RWPE1 (cell line): Measurements from ENCODE around the gene TNFAIP8.
A peak's percentile ranks its signal among the peaks of the same experiment; 100 is the strongest.

ENCODE experiments used
- CTCF ChIA-PET: fragments of 350-600 bp; sonication (Branson Sonifier 250); formaldehyde crosslinking; extraction: SDS; loops from one replicate; lab custom pipeline; 2021; lab: Yijun Ruan, JAX
- POLR2A ChIA-PET: fragments of 400-600 bp; formaldehyde crosslinking; extraction: SDS; loops from one replicate; lab custom pipeline; 2020; ENCODE audit warnings: antibody characterized with exemption; ENCODE audit not compliant: low non-redundant PET; lab: Yijun Ruan, JAX
- DNase-seq: peaks from one replicate; pipeline ENCODE4 v3.0.0; 2012; ENCODE audit warnings: low spot score
- H3K27ac ChIP-seq: fragments of 450-650 bp; 2 replicates; pipeline ENCODE4 v1.5.1; 2017
- CTCF ChIP-seq: fragments of 450-650 bp; conservative IDR thresholded peaks from 2 replicates; pipeline ENCODE4 v1.5.1; 2017; ENCODE audit warnings: low read depth, mild to moderate bottlenecking

Gene TNFAIP8

DNA sequence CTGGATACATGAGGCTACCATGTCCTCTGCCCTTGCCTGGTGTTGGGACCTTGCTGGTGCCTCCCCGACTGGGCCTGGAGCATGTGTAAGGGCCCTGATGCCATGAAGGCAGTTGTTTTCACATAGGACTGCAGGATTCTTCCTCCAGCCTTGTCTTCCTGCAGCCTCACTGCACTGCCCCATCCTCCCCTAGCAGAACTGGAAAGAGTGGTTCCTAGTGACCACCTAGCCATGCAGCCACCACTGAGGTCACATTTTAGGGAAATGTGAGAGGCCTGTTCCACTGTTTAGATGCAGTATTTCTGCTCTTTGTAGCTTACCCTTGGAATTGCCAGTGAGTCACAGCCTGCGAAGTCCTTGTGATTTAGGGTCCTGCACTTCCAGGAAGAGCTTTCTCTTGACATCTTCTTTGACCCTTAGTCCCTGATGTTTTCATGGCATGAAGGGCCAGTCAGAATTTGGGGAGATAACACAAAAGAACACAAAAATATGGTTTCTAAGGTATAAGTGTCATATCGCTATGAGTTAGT is 24.2 kb upstream of the TNFAIP8 start:
- no peak for TF ChIP-seq CTCF
- ChIA-PET CTCF (interaction anchor here (0.6 to 0.9 kb wide), 2 partner anchors 10 to 66 kb away, joined by 3 read pairs; no protein-coding TSS in a partner anchor), POLR2A (interaction anchor here (1.0 kb wide), 1 partner anchor 8 kb away, joined by 14 read pairs; no protein-coding TSS in a partner anchor)
- 0 out of 2 replicates have a peak overlapping the region, but pooled peaks have one; percentile 9 for H3K27ac ChIP-seq
- no peak for DNase-seq

- no peak for TF ChIP-seq CTCF
- ChIA-PET CTCF (no interaction called here), POLR2A (interaction anchor here (1.0 kb wide), 1 partner anchor 8 kb away, joined by 14 read pairs; no protein-coding TSS in a partner anchor)
- no peak for DNase-seq
- no peak overlapping the region for H3K27ac ChIP-seq
Observed at GRCh38 chr5:119332208-119332607, 23.6 kb upstream of the TNFAIP8 start.

GRCh38 chr5:119332978-119333401 is 22.8 kb upstream of the TNFAIP8 start:
- CTCF ChIA-PET: interaction anchor here (0.7 to 1.0 kb wide), 4 partner anchors 9 to 1694 kb away, joined by 3 to 7 read pairs (median 4); partner anchors contain the start of gene DTWD2
- no peak overlapping the region for H3K27ac ChIP-seq
- POLR2A ChIA-PET: interaction anchor here (1.0 to 2.7 kb wide), 3 partner anchors 9 to 262 kb away, joined by 3 to 17 read pairs (median 14); partner anchors contain the start of gene DMXL1
- no peak for DNase-seq
- no peak for TF ChIP-seq CTCF

DNA sequence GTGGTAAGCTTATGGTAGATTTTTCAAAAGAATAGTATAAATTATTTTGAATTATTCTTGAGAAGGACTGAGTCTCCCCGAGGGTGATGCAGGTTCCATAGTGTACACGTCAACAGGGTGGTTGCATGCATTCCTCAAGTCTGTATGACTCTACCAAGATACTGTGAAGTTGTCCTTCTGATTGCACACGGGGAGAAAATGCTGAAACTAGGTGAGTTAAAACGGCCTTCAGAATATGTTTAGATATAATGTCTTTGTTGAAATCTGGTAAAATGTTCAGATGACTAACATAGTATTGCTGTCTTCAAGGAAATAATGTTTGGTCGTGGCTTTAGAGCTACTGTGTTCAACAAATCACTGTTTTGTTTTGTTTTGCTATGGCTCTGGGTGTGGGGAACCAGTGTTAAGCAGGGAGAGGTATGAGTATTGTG is 22.4 kb upstream of the TNFAIP8 start:
- H3K27ac ChIP-seq: no peak overlapping the region
- ChIA-PET CTCF (interaction anchor here (0.7 to 1.0 kb wide), 5 partner anchors 10 to 1694 kb away, joined by 3 to 7 read pairs (median 4); partner anchors contain the start of gene DTWD2), POLR2A (interaction anchor here (1.0 to 2.7 kb wide), 2 partner anchors 65 to 262 kb away, joined by 3 to 17 read pairs; partner anchors contain the start of gene DMXL1)
- no peak for TF ChIP-seq CTCF
- DNase-seq: peak; percentile 64

DNA sequence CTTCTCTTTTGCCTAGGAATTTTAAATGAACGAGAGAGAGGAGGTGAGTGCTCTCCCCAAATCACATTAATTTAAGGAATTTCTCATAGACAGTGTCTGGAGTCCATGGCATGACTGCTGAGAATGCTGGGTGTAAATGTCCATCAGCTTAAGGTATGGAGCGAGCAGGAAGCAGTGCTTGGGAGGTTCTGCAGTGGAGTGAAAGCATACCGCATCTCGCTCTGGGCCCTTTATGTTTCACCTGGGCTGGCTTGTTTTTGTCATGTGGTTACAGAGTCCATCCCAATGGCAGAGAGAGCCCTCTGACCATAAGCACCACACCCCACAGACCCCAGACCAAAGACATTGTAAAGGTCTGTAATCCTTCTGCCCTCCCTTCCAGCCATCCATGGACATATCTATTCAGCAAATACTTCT is 20.6 kb upstream of the TNFAIP8 start:
- CTCF ChIA-PET: interaction anchor here (0.6 to 2.0 kb wide), 15 partner anchors 9 to 347 kb away, joined by 3 to 16 read pairs (median 5); partner anchors contain the start of genes DMXL1 and DTWD2
- H3K27ac ChIP-seq: peak overlapping the region; percentile 63
- no peak for DNase-seq
- TF ChIP-seq CTCF: peak; percentile 14; the same call in 1 of the 2 replicates
- POLR2A ChIA-PET: interaction anchor here (0.5 to 2.7 kb wide), 6 partner anchors 21 to 264 kb away, joined by 3 to 17 read pairs (median 4); partner anchors contain the start of gene DMXL1

- TF ChIP-seq CTCF: no peak
- ChIA-PET CTCF (interaction anchor here (0.5 kb wide), 1 partner anchor 47 kb away, joined by 3 read pairs; no protein-coding TSS in a partner anchor), POLR2A (no interaction called here)
- H3K27ac ChIP-seq: no peak overlapping the region
- DNase-seq: no peak
Observed at GRCh38 chr5:119336262-119336661, 19.6 kb upstream of the TNFAIP8 start.
